DMS79 (cell line): Measurements from ENCODE around the gene CDC45.

ENCODE experiments used
- DNase-seq: peaks from one replicate; lab custom pipeline; 2025; lab: John Stamatoyannopoulos, UW

CDC45 gene

GRCh38 chr22:19448739-19449421 is 30.8 kb upstream of the CDC45 start:
- no peak for DNase-seq

GRCh38 chr22:19449422-19449767 is 30.3 kb upstream of the CDC45 start:
- no peak for DNase-seq

GRCh38 chr22:19450363-19451175 is 29.2 kb upstream of the CDC45 start:
- no peak for DNase-seq

GRCh38 chr22:19451570-19451969 is 28.1 kb upstream of the CDC45 start:
- no peak for DNase-seq

GRCh38 chr22:19453718-19454117 is 26.0 kb upstream of the CDC45 start:
- no peak for DNase-seq

GRCh38 chr22:19454156-19454555 is 25.6 kb upstream of the CDC45 start:
- no peak for DNase-seq

- DNase-seq = no peak
These were observed 24.7 kb upstream of the CDC45 start for GRCh38 chr22:19455033-19455432.

GRCh38 chr22:19455585-19456370 is 23.9 kb upstream of the CDC45 start:
- no peak for DNase-seq

GRCh38 chr22:19456541-19456940 is 23.2 kb upstream of the CDC45 start:
- no peak for DNase-seq

GRCh38 chr22:19457828-19458428 is 21.8 kb upstream of the CDC45 start:
- no peak for DNase-seq

GRCh38 chr22:19460036-19460435 is 19.7 kb upstream of the CDC45 start:
- DNase-seq = no peak

GRCh38 chr22:19461506-19461905 is 18.2 kb upstream of the CDC45 start:
- no peak for DNase-seq

GRCh38 chr22:19463008-19463407 is 16.7 kb upstream of the CDC45 start:
- DNase-seq = no peak

GRCh38 chr22:19463491-19464469 is 15.9 kb upstream of the CDC45 start:
- DNase-seq = no peak

- no peak for DNase-seq
These were observed 15.2 kb upstream of the CDC45 start for GRCh38 chr22:19464546-19464945.

GRCh38 chr22:19464975-19465374 is 14.7 kb upstream of the CDC45 start:
- no peak for DNase-seq

- no peak for DNase-seq
These were observed 13.5 kb upstream of the CDC45 start for GRCh38 chr22:19466126-19466716.

GRCh38 chr22:19466848-19467752 is 12.6 kb upstream of the CDC45 start:
- no peak for DNase-seq

- no peak for DNase-seq
These were observed 11.8 kb upstream of the CDC45 start for GRCh38 chr22:19467912-19468311.

GRCh38 chr22:19469421-19469820 is 10.3 kb upstream of the CDC45 start:
- DNase-seq = no peak
